GM10248 (cell line): ENCODE results near the gene TAF6.

Source experiments
- CTCF ChIA-PET: fragments of 300-600 bp; sonication (Branson Sonifier 250); formaldehyde crosslinking; extraction: SDS; loops from one replicate; lab custom pipeline; 2021; ENCODE audit warnings: antibody characterized with exemption; lab: Yijun Ruan, JAX
- POLR2A ChIA-PET: fragments of 350-650 bp; sonication (Branson Sonifier 250); formaldehyde crosslinking; extraction: SDS; loops from one replicate; lab custom pipeline; 2020; ENCODE audit warnings: antibody characterized with exemption; lab: Yijun Ruan, JAX
- DNase-seq: peaks from one replicate; pipeline ENCODE4 v3.0.0; 2012; ENCODE audit errors: extremely low spot score
- CTCF ChIP-seq: IDR thresholded peaks from 2 replicates; pipeline ENCODE4 v1.5.1; 2012; ENCODE audit warnings: mild to moderate bottlenecking, low read depth; ENCODE audit errors: extremely low read depth, missing control alignments, control extremely low read depth

Gene TAF6

GRCh38 chr7:100098913-100099312 is 20.2 kb downstream of the TAF6 start:
- DNase-seq: no peak
- ChIA-PET POLR2A (no interaction called here), CTCF (interaction anchor here (2.1 kb wide), 1 partner anchor 17 kb away, joined by 14 read pairs; no protein-coding TSS in a partner anchor)
- TF ChIP-seq CTCF: no peak

DNA sequence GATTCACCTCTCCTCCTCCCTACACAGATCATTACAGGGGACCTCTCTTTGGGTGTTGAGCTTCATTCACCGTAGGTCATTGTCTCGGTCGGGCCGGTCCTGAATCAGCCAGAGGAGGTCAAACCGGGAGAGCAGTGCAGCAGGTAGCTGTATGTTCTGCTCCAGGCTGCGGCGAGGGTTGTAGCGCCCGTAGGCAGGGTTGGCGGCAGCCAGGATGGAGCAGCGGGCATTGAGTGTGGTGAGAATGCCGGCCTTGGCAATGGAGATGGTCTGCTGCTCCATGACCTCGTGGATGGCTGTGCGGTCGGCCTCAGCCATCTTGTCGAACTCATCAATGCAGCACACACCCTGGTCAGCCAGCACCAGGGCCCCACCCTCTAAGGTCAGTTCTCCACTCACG is 23.5 kb downstream of the TAF6 start:
- ChIA-PET POLR2A (interaction anchor here (1.5 kb wide), 1 partner anchor 13 kb away, joined by 4 read pairs; no protein-coding TSS in a partner anchor), CTCF (interaction anchor here (1.2 to 1.4 kb wide), 2 partner anchors 13 to 37 kb away, joined by 3 to 6 read pairs; no protein-coding TSS in a partner anchor)
- TF ChIP-seq CTCF: no peak
- no peak for DNase-seq

GRCh38 chr7:100095289-100095688 is 23.9 kb downstream of the TAF6 start:
- CTCF ChIA-PET: interaction anchor here (1.2 to 1.4 kb wide), 2 partner anchors 13 to 38 kb away, joined by 3 to 6 read pairs; no protein-coding TSS in a partner anchor

GRCh38 chr7:100093925-100094486 is 25.2 kb downstream of the TAF6 start:
- no peak for DNase-seq
- TF ChIP-seq CTCF: no peak
- ChIA-PET POLR2A (no interaction called here), CTCF (no interaction called here)

More at GRCh38 chr7:100095289-100095688, 23.9 kb downstream of the TAF6 start:
- POLR2A ChIA-PET: interaction anchor here (0.8 to 1.5 kb wide), 2 partner anchors 13 kb away, joined by 4 read pairs; no protein-coding TSS in a partner anchor
- no peak for TF ChIP-seq CTCF
- no peak for DNase-seq

GRCh38 chr7:100093498-100093897 is 25.7 kb downstream of the TAF6 start:
- DNase-seq: no peak
- no peak for TF ChIP-seq CTCF
- ChIA-PET CTCF (interaction anchor here (1.8 kb wide), 1 partner anchor 11 kb away, joined by 6 read pairs; no protein-coding TSS in a partner anchor), POLR2A (interaction anchor here (2.1 kb wide), 1 partner anchor 9 kb away, joined by 7 read pairs; the partner anchor contains the start of gene AP4M1)

DNA sequence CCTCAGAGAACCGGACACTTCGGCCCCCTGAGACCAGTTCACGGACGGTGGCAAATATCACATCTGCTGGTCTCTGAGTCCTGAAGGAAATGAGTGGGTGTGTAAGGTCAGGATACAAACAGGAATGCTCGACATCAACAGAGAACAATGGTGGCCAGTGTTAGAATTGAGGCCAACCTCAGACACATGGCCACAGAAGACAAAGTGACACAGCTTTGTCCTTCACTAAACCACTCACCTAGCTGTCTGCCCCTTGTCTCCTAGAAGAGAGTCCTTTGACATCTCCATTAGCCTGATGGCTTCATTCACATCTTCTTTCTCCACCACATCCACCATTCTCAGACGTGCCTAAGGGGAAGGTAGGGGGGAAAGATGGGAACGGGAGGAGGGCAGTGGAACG is 26.1 kb downstream of the TAF6 start:
- DNase-seq: no peak
- TF ChIP-seq CTCF: no peak
- ChIA-PET POLR2A (interaction anchor here (2.1 kb wide), 1 partner anchor 9 kb away, joined by 7 read pairs; the partner anchor contains the start of gene AP4M1), CTCF (interaction anchor here (1.8 kb wide), 1 partner anchor 11 kb away, joined by 6 read pairs; no protein-coding TSS in a partner anchor)
